Measurements from ENCODE around the gene DMC1. TPM values are rescaled to one million over a fixed set of nuclear protein-coding genes. Genes with fewer than 3 reads are reported as not detected.

DMC1 gene
- total RNA-seq, 1 donor from 2014 or later: 22.8 TPM

DNA sequence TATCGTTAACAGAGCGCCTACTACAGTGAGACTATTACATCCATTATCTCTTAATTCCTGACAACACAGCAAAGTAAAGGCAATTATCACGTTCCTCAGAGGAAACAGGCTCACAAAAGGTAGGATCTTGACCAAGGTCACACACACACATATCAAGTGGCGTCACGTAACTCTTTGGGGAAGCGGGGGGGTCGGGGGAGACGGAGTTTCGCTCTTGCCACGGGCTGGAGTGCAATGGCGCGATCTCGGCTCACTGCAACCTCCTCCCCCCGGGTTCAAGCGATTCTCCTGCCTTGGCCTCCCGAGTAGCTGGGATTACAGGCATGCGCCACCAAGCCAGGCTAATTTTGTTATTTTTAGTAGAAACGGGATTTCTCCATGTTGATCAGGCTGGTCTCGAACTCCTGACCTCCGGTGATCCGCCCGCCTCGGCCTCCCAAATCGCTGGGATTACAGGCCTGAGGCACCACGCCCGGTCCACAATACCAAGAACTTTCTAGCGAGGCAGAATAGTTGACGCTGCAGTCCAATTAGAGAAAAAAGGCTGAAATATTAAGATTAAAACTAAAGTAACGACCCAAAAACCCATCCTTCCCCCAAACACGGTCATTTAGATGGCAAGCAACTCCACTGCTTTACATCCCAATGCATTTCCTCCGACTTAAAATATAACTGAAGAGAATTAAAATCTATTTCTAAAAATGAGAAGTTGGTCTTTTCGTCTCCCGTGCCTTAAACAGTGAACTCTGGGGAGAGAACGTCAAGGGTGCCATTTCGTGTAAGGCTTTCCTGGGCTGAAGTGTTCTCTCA lies 65.0 kb downstream of the DMC1 start:
- H3K4me3 ChIP-seq: peak overlapping the region; percentile 94
- Mint-ChIP-seq H3K4me1 (peaks cover 41% of the 10 kb centered on the region), H3K27me3 (ENCODE audit: insufficient read depth, low read depth) (peaks cover 9% of the 10 kb centered on the region), H3K27ac (peak overlapping the region; percentile 99), H3K36me3 (peaks cover 34% of the 10 kb centered on the region), H3K4me3 (peak overlapping the region; percentile 99), H3K9me3 (no peaks in the 10 kb centered on the region)
- peaks cover 53% of the 10 kb centered on the region for H4K20me1 ChIP-seq (ENCODE audit: low read depth)
- peaks cover 43% of the 10 kb centered on the region for H3F3A ChIP-seq (ENCODE audit: low read depth)
- peak overlapping the region; percentile 100 for H3K9ac ChIP-seq
- no peak overlapping the region for H2AFZ ChIP-seq (replicated peaks)
- TF ChIP-seq, protein P1, sequence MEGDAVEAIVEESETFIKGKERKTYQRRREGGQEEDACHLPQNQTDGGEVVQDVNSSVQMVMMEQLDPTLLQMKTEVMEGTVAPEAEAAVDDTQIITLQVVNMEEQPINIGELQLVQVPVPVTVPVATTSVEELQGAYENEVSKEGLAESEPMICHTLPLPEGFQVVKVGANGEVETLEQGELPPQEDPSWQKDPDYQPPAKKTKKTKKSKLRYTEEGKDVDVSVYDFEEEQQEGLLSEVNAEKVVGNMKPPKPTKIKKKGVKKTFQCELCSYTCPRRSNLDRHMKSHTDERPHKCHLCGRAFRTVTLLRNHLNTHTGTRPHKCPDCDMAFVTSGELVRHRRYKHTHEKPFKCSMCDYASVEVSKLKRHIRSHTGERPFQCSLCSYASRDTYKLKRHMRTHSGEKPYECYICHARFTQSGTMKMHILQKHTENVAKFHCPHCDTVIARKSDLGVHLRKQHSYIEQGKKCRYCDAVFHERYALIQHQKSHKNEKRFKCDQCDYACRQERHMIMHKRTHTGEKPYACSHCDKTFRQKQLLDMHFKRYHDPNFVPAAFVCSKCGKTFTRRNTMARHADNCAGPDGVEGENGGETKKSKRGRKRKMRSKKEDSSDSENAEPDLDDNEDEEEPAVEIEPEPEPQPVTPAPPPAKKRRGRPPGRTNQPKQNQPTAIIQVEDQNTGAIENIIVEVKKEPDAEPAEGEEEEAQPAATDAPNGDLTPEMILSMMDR (IDR thresholded peaks at IDR 0.05): no peak
- TF ChIP-seq EZH2phosphoT487 (IDR thresholded peaks at IDR 0.05) (no peak), EZH2 (IDR thresholded peaks at IDR 0.05) (no peak)
- peak overlapping the region; percentile 98 for H3K4me2 ChIP-seq
- peaks cover 24% of the 10 kb centered on the region for H3K4me1 ChIP-seq
- no peaks in the 10 kb centered on the region for H3K27me3 ChIP-seq
- H3K9me3 ChIP-seq (ENCODE audit: low read depth): no peaks in the 10 kb centered on the region
- H3K36me3 ChIP-seq: peaks cover 25% of the 10 kb centered on the region
- peak; percentile 29 for DNase-seq (ENCODE audit: low spot score)
- peaks cover 62% of the 10 kb centered on the region for H3K79me2 ChIP-seq (ENCODE audit: low read depth)
- peak overlapping the region; percentile 99 for H3K27ac ChIP-seq

DNA sequence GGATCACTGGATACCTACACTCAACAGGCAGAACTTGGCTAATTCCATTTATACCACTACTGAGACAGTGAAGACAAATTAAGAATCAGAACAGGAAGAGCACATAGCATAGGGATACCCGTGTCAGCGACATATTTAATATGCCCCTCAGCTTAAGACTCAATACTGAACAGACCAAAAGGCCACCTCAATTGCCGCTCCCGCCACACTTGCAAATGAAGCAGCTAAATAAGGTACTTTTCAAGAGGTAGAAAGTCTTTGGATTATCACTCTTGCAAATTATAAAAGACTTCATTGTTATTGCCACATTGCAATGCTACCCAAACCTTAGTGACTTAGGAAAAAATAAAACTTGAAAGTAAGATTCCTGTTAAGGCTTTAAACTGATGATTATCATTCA lies 67.0 kb downstream of the DMC1 start:
- Mint-ChIP-seq H3K4me1 (peaks cover 35% of the 10 kb centered on the region), H3K4me3 (peak overlapping the region; percentile 99), H3K27ac (no peak overlapping the region), H3K36me3 (peaks cover 48% of the 10 kb centered on the region), H3K9me3 (no peaks in the 10 kb centered on the region), H3K27me3 (ENCODE audit: insufficient read depth, low read depth) (peaks cover 8% of the 10 kb centered on the region)
- Histone ChIP-seq H3K36me3 (peaks cover 42% of the 10 kb centered on the region), H3K79me2 (ENCODE audit: low read depth) (peaks cover 81% of the 10 kb centered on the region), H3K4me3 (peak overlapping the region; percentile 94), H2AFZ (replicated peaks) (no peak overlapping the region), H3K27ac (no peak overlapping the region), H3K27me3 (no peaks in the 10 kb centered on the region), H4K20me1 (ENCODE audit: low read depth) (peaks cover 72% of the 10 kb centered on the region), H3K9ac (peak overlapping the region; percentile 100), H3K4me2 (peak overlapping the region; percentile 98), H3F3A (ENCODE audit: low read depth) (peaks cover 61% of the 10 kb centered on the region), H3K4me1 (peaks cover 24% of the 10 kb centered on the region), H3K9me3 (ENCODE audit: low read depth) (no peaks in the 10 kb centered on the region)
- no peak for DNase-seq (ENCODE audit: low spot score)
- TF ChIP-seq, protein P1 (IDR thresholded peaks at IDR 0.05): no peak
- TF ChIP-seq EZH2phosphoT487 (IDR thresholded peaks at IDR 0.05) (no peak), EZH2 (IDR thresholded peaks at IDR 0.05) (no peak)

DNA sequence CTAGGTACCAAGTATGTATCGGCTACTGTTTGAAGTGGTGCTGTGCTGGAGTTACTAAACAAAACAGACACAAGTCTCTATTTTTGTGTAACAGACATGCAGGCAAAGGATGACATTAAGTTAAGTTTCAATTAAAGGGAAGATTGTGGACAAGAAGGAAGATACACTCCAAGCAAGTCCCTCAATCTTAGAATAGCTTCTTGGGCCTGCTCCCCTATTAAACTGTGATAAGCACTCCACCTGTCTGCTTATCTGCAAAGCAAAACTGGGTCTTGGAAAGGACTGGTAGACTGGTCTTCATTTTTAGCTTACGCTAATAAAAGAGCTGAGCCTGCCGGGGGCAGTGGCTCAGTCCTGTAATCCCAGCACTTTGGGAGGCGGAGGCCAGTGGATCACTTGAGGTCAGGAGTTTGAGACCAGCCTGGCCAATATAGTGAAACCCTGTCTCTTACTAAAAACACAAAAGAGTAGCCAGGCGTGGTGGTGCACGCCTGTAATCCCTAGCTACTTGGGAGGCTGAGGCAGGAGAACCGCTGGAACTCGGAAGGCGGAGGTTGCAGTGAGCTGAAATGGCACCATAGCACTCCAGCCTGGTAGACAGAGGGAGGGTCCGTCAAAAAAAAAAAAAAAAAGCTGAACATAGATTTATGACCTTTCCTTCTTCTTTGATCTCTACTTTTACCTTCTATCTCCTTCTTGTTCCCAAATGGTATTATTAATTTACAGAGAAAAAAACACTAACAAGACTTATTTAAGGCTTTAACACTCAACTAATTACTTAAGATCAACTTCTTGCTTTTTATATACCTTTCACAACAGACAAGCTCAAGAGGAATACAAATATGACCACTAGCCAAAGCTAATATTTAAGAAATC lies 67.9 kb downstream of the DMC1 start:
- no peak for TF ChIP-seq EZH2phosphoT487 (IDR thresholded peaks at IDR 0.05)
- TF ChIP-seq, protein P1 (IDR thresholded peaks at IDR 0.05): no peak
- no peak for TF ChIP-seq EZH2 (IDR thresholded peaks at IDR 0.05)
- H3K27me3 Mint-ChIP-seq (ENCODE audit: insufficient read depth, low read depth): peaks cover 6% of the 10 kb centered on the region
- Histone ChIP-seq H3K9ac (no peak overlapping the region), H3F3A (ENCODE audit: low read depth) (peaks cover 58% of the 10 kb centered on the region), H3K79me2 (ENCODE audit: low read depth) (peaks cover 90% of the 10 kb centered on the region), H3K9me3 (ENCODE audit: low read depth) (no peaks in the 10 kb centered on the region), H3K36me3 (peaks cover 45% of the 10 kb centered on the region), H4K20me1 (ENCODE audit: low read depth) (peaks cover 78% of the 10 kb centered on the region), H3K4me3 (peak overlapping the region; percentile 94), H3K4me1 (peaks cover 24% of the 10 kb centered on the region), H2AFZ (replicated peaks) (no peak overlapping the region), H3K27me3 (no peaks in the 10 kb centered on the region), H3K4me2 (peak overlapping the region; percentile 98), H3K27ac (no peak overlapping the region)
- H3K9me3 Mint-ChIP-seq: no peaks in the 10 kb centered on the region
- no peak for DNase-seq (ENCODE audit: low spot score)
- peaks cover 29% of the 10 kb centered on the region for H3K4me1 Mint-ChIP-seq
- peaks cover 52% of the 10 kb centered on the region for H3K36me3 Mint-ChIP-seq
- no peak overlapping the region for H3K27ac Mint-ChIP-seq
- peak overlapping the region; percentile 57 for H3K4me3 Mint-ChIP-seq

All from neural progenitor cell (in vitro differentiated cells).